B cell (primary cell): ENCODE results near the gene PPP1R7.

Source experiments
- EZH2 ChIP-seq: IDR thresholded peaks from 2 replicates; pipeline ENCODE4 v1.6.1; 2012; ENCODE audit warnings: borderline replicate concordance, low read depth, mild to moderate bottlenecking, moderate library complexity, low read length; ENCODE audit not compliant: insufficient read depth, poor library complexity, severe bottlenecking
- TF ChIP-seq, protein P1 (sequence below): fragments of 200-600 bp; IDR thresholded peaks from one replicate; pipeline ENCODE4 v1.8.0; 2022; ENCODE audit warnings: antibody characterized with exemption, mild to moderate bottlenecking

DNA sequence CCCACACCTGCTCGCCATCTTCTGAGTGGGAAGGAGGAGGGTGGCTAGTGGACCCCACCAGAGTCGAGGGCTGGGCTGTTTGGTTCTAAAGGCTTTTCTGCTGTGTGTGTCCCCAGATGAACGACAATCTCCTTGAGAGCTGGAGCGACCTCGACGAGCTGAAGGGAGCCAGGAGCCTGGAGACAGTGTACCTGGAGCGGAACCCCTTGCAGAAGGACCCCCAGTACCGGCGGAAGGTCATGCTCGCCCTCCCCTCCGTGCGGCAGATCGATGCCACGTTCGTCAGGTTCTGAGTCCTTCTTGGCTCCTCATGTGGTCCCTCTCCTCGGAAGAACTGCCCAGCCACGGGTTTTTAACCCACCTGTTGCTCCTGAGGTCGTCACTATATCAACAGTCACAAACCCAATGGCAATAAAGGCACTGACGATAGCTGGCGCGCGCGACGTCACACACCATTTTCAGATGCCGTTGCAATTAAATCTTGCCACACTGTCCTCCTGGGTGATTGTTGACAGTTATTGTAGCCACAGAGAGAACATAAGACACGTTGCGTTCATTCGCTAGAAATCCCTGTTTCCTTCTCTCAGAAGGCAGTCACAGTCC is 32.4 kb downstream of the PPP1R7 start:
- TF ChIP-seq, protein P1, sequence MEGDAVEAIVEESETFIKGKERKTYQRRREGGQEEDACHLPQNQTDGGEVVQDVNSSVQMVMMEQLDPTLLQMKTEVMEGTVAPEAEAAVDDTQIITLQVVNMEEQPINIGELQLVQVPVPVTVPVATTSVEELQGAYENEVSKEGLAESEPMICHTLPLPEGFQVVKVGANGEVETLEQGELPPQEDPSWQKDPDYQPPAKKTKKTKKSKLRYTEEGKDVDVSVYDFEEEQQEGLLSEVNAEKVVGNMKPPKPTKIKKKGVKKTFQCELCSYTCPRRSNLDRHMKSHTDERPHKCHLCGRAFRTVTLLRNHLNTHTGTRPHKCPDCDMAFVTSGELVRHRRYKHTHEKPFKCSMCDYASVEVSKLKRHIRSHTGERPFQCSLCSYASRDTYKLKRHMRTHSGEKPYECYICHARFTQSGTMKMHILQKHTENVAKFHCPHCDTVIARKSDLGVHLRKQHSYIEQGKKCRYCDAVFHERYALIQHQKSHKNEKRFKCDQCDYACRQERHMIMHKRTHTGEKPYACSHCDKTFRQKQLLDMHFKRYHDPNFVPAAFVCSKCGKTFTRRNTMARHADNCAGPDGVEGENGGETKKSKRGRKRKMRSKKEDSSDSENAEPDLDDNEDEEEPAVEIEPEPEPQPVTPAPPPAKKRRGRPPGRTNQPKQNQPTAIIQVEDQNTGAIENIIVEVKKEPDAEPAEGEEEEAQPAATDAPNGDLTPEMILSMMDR = no peak
- TF ChIP-seq EZH2 = no peak
